GM19238 (cell line): ENCODE results near the gene KLHL4.
"Not testable (repeated sequence)": the region's sequence is repeated elsewhere in the genome, so short reads cannot be mapped to it uniquely, and the experiment has no call there.

Experiments
- DNase-seq: peaks from one replicate; pipeline ENCODE4 v3.0.0; 2011; ENCODE audit warnings: low spot score; ENCODE audit not compliant: insufficient read length

KLHL4 gene

DNA sequence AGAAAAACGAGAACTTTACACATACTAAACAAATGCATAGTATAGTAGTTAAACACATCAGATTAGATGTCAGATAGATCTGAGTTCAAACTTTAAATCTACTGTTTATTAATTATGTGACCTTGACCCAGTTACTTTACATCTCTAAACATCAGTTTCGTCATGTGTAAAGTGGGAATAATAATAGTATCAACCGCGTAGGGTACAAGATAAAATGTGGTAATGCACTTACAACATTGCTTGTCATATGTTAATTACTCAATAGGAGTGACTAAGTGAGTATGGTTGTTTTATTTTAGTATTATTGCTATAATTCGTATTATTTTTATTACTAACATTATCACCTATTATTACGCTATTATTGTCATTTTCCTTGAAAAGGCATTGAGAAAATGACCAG lies 144.2 kb downstream of the KLHL4 start:
- no peak for DNase-seq

DNA sequence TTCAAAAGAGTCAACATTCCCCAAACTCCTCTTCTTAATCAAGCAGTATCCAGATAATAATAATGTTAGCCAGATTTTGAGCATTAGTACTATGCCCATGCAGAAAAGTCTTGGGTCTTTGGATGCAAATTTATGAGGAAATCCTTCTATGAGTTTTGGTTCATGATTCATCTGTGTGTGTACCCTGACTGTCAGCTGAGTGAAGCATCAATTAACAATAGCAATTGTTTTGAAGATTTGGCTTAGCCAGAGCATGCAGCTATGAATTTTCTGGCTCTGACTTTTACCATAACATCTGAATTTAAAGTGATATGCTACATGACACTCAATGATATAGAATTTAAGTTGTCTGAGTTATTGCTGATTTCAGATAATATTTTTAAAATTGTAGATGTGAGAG lies 145.8 kb downstream of the KLHL4 start:
- DNase-seq, result no peak

DNA sequence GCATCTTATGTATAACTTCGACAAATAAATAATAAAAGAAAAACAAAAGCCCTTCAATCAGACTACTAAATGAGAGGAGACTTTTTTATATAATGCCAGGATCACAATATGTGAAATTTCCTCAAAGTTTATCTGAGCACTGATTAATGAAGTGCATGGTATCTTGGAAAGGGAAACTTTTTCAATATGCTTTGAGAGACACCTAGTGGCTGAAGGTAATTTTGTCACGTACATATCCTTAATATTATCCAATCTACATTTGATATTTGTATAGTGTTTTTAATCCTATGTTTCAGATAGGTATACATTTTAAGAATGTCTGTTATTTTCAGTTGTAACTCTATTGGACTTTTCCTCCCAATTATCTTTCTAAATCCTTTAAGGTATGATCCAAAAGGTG lies 146.8 kb downstream of the KLHL4 start:
- no peak for DNase-seq

DNA sequence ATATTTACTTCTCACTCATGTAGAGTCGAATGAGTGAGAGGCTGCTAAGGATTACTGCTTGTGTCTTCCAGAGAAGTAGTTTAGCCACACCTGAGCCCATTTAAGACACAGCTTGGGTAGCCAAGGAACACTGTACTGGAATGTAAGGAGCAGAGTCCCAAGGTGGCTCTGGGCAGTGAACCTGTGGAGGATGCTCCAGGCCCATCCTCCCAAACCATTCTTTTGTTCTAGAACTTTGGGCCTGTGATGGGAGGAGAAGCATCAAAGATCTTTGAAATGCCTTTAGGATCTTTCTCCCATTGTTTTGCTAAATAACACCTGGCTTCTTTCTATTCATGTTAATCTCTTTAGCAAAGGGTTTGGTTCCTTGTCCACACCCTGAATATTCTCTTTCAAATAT lies 162.2 kb downstream of the KLHL4 start:
- DNase-seq, result no peak

DNA sequence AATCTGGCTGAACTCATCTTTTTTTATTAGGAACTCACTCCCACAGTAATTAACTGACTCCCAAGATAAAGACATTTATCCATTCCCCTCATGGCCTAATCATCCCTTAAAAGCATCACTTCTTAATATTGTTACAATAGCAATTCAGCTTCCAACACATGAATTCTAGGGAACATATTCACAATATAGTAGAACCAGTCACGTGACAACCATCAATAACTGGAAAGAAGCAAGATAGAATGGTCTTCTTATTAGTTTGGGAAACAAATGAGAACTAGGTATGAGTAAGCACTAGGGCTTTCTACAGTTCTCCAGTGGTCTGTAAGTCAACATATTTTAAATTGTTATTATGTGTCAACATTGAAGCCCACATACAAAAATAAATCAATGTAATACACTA lies 170.1 kb downstream of the KLHL4 start:
- DNase-seq, result no peak

DNA sequence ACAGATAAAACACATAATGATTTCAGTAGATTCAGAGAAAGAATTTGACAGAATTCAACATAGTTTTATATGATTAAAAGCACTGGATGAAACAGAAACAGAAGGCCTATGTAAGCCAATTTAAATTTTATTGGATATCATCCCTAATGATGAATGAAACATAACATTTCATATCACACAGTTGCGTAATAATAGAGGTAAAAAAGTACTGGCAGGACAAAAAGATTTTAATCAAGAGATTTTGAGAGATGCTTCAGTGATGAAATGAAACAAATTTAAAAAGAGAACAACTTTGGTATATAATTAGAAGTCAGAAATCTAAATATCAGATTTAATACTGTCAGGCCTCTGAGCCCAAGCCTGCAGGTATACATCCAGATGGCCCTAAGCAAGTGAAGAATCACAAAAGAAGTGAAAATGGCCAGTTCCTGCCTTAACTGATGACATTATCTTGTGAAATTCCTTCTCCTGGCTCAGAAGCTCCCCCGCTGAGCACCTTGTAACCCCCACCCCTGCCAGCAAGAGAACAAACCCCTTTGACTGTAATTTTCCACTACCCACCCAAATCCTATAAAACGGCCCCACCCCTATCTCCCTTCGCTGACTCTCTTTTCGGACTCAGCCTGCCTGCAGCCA lies 170.6 kb downstream of the KLHL4 start:
- DNase-seq, result not testable (repeated sequence)

DNA sequence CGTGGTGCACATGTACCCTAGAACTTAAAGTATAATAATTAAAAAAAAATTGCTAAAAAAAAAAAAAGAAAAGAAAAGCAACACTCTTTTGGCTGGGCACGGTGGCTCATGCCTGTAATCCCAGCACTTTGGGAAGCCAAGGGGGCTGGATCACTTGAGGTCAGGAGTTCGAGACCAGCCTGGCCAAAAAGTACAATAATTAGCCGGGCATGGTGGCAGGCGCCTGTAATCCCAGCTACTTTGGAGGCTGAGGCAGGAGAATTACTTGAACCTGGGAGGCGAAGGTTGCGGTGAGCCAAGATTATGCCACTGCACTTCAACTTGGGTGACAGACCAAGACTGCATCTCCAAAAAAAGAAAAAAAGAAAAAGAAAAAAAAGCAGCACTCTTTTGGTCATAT lies 171.6 kb downstream of the KLHL4 start:
- DNase-seq, result not testable (repeated sequence)

DNA sequence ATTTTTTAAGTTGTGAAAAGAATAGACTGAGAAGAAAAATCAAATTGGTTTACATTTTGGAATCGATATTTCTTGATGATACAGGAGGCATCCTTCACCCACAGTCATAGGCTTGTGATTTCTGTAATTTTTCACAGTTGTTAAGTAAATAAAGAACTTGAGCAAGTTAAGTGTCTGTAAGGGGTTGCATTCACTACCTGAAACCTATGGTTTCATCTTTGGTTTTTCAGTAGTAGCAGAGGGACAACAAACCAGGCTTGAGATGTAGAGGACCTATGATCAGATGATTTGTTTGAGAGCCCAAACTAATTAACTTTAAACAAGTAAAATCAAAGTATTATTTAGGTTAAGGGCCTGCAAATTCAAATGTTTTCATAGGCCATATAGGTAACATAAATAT lies 175.6 kb downstream of the KLHL4 start:
- no peak for DNase-seq

DNA sequence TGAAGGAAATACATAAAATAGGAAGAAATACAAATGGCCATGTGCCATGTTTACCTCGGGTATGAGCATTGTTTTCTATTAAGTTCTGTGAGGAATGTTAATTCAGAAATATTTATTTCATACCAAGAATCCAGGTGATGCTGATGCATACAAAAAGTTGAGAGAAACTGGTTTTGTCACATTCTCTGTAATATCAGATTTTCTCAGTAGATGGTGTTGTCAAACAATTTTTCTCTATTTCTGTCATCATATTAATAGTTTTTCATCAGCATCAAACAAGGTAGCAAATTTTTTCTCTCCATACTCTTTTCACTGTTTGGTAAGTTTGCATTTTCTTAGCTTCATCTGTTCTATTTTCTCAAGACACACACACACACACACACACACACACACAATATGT lies 179.8 kb downstream of the KLHL4 start:
- DNase-seq, result no peak

DNA sequence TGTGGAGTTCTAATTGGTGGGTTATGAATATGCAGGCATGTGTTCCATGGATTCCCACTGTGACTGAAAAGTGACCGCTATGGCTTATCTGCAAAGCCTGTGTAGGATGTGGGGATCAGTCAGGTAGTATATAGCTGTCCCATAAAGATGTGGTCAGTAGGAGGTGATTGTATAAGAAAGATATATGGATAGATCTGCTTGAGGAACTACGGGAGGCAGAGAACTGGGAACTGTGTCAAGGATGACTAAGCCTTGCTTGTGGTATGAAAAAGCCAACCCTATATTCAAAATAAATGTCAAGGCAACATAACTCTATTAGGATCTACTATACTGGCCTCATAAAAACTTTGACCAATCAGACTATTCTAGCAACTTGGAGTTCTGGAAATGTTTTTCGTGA lies 185.2 kb downstream of the KLHL4 start:
- no peak for DNase-seq

DNA sequence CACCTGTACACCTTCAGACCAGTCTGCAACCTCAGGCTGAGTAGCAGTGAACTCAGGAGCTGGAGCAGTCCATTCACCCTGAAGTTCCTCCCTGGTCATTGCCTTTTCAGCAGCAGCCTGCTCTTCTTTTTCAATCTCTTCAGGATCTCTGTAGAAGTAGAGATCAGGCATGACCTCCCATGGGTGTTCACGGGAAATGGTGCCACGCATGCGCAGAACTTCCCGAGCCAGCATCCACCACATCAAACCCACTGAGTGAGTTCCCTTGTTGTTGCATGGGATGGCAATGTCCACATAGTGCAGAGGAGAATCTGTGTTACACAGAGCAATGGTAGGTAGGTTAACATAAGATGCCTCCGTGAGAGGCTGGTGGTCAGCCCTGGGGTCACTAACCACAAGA lies 185.9 kb downstream of the KLHL4 start:
- not testable (repeated sequence) for DNase-seq

DNA sequence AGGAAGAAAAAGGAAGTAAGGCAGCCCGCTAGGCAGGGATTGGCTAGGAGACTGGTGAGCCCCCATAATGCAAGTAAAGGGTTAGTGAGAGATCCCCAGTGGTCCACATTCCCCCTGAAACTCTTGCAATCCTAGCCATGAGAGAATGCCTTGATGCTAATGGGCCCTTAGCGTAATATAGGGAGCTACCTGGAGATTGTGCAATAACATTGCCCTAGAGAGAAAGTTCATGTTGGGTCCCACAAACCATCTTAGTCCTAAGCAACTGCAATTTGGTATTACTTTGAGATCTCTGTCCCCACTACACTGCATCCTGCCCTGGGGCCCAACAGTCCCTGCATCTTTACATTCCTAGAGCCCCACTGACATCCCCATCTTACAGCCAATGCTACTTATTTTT lies 188.5 kb downstream of the KLHL4 start:
- DNase-seq, result no peak

DNA sequence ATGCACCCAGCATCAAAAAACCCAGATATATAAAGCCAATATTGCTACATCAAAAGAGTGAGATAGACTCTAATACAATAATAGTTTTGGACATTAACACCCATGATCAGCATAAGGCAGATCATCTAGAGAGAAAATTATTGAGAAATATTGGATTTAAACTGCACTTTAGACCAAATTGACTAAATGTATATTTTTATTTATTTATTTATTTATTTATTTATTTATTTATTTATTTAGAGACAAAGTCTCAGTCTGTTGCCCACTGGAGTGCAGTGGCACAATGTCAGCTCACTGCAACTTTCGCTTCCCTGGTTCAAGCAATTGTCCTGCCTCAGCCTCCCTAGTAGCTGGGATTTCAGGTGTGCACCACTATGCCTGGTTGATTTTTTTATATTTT lies 193.0 kb downstream of the KLHL4 start:
- no peak for DNase-seq
